GM21367 (cell line): ENCODE results near the gene RYR2.
"Not testable (repeated sequence)": the region's sequence is repeated elsewhere in the genome, so short reads cannot be mapped to it uniquely, and the experiment has no call there.

Source experiments
- ATAC-seq: cut with Tn5 transposase; IDR thresholded peaks from one replicate; pipeline ENCODE4 v1.9.1; 2021; ENCODE audit not compliant: unreplicated experiment

Gene RYR2

DNA sequence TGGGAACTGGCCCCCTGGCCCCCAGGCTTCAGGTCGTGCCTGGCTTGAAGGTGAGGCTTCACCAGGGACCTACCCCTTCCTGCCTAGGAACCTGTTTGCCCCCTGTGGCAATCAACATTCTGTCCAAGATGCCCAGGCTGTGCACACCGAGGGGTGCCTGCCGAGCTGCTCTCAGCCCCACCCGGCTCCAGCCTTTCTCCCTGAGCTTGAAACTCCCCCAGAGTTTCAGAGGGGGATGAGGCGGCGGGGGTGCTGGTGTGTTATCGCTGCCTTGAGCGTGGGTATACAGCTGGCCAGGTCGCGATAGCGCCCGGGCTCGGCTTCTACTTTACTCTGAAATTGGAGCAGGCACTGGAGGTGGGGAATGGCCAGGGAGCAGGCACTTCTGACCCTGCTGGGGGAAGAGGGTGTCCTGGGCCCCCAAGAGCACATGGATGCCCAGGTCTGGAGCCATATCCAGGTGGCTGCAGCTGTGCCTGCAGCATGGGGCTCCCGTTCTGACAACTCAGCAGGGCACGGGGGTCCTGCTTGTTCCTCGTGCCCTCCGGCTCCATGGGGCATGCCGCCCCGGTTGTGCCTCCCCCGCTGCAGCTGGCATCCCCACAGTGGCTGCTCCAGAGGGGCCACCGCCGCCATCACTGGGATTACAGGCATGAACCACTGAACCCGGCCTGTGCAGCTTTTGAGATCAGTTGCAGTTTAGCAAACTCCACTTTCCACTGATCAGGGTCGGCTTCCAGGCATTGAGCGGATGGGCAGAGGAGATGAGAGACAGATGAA, 29.8 kb downstream of the RYR2 start:
- ATAC-seq: no peak

DNA sequence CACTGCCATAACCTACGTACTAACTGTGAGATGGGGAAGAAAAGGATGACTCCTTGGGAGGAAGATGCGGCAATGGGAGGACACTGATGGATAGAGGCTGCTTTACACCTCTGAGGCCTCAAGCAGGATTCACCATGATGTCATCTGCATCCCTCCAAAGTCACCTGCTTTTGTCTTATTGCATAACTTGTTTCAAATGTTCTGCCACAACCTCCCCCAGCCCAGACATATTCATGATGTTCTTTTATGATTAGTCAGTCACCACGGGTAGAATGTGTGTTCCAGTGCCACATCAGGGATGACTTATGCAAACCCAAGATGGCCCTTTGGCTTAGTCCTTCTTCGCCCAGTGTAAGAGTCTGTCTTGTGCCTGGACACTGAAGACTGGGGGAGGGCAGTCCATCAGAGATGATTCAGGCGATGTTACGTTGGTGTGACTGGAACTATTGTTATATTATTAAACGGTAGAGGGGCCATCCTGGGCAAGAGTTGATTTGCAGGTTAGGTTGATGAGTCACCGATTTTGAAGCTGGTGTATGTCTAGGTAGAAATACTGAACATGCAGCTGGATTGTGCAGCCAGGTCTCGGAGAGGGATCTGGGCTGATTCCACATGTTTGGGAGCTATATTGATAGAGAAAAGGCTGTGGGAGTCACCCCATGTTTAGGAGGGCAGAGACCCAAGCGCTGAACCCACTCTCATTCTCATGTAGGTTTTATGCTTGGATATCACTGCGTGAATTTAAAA, 32.6 kb downstream of the RYR2 start:
- ATAC-seq: no peak

DNA sequence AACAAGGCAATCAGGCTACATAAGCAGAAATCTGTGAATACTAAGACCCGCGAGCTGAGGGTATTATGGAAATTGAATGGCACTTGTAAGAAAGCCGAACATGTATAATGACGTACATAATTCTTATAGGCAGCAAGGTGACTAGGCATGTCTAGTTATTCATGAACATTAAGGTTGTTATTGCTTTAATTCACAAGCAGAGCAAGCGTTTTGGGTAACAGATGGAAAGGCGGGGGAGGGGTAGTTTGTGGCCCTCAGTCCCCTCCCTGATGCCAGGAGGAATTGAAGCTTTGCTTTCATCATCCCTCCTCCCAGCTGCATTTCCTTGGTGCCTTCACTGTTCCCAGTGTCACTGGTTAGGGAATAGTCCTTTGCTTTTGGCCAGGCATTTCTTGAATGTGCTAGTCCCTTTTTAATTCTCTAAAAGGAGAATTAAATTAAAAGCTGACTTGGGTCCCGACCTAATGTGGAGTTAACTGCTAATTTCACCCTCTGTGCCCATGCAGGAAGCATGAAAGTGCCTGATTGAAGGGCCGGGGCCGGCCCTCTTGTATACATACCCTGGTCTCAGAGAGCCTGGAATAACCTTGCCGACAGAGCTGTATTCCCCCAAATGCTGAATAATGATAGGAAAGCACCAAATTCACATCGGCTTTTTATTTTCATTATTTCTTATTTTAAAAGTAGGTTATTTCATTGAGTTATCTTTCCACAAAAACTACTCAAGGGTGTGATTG, 42.5 kb downstream of the RYR2 start:
- no peak for ATAC-seq

DNA sequence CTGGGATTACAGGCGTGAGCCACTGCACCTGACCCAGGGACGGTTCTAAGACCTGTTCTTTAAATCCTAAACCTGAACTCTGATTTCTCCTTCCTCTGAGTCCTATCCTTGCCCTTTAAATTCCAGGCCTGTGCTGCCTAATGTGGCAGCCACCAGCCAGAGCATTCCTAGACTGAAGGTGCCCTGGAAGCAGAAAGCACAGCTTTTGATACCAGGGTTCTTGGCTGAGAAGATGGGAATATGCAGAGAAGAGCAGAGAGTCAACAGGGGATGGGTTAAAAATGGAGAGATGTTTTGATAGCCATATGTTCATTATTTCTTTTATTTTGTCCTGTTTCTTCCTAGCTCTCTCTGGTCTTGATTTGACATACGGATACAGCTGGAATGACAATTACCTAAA, 49.7 kb downstream of the RYR2 start:
- no peak for ATAC-seq

DNA sequence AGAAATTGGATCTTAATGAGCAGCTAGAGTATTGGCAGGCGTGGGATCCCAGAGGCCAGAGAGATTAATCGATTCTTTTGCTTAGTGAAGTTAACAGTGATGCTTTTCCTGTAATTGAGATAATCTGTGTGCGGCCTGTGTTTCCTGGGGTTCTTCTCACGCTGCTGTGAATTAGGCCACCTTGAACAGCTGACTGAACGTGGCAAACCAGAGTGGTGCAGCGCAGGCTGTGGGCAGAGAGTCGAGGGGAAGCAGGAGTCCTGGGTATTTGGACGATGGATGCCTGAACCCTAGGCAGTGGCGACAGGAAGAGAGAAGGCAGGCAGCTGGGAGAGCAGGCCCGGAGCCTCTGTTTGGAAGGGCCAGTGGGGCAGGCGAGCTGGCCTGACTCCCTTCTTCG, 51.7 kb downstream of the RYR2 start:
- no peak for ATAC-seq

DNA sequence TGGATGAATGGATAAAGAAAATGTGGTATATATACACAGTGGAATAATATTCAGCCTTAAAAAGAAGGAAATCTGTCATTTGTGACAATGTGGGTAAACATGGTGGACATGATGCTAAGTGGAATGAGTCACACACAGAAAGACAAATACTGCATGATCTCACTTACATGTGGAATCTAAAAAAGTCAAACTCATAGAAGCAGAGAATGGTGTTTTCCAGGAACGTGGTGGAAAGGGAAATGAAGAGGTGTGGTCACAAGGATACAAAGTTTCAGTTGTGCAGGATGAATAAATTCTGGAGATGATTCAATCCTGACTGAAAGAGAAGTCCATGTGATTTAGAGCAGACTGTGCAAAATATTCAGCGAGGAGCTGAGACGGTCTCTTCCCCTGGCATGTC, 56.6 kb downstream of the RYR2 start:
- ATAC-seq: no peak

DNA sequence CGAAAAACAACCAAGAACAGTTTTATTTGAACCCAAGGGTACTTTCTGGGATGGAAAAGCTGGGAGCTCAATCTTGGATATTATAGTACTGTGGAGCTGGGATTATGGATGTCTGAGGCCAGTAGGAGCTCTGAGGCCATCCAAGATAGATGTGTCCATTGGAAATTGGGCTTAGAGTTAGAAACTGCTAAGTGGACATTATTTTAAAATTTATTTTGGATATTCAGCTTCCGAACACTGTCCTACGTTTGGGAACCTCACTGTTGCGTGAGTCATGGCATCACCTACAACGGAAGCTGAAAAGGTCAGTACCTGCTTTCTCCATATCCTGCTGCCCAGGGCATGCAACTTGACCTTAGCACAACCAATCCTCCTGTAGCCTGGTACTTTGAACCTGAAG, 61.0 kb downstream of the RYR2 start:
- no peak for ATAC-seq

DNA sequence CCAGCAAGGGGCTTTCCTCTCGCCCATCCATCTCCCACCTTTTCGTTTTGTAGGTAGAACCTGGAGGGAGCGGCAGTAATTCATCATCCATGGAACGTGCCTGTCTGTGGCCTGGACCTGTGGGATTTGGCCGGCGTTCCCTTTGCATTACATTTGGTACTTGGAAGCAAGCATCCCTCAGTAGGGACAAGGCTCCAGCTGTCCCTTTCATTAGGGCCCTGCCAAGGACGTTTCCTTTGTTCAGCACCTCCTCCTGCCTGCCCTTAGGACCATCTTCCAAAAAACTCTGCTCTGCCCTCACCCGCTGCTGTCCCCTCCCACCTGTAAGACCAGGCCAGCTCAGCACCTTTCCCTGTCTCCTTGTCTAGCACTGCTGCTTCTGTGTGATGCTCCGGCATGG, 62.1 kb downstream of the RYR2 start:
- no peak for ATAC-seq

DNA sequence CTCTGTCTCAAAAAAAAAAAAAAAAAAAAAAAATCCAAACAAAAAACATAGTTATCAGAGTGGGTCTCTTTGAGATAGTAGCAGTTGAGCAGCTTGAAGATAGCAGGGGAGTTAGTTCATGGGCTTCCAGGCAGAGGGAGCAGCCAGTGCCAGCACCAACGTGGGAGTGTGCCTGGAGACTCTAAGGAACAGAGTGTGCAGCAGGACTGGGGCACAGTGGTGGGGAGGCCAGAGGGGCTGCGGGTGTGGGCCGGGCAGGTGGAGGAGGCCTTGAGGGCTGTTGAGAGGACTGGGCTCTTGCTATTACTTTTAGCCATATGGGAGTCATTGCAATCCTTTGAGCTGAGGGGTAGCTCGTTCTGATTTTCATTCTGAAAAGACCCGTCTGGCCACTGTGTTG, 63.8 kb downstream of the RYR2 start:
- no peak for ATAC-seq

DNA sequence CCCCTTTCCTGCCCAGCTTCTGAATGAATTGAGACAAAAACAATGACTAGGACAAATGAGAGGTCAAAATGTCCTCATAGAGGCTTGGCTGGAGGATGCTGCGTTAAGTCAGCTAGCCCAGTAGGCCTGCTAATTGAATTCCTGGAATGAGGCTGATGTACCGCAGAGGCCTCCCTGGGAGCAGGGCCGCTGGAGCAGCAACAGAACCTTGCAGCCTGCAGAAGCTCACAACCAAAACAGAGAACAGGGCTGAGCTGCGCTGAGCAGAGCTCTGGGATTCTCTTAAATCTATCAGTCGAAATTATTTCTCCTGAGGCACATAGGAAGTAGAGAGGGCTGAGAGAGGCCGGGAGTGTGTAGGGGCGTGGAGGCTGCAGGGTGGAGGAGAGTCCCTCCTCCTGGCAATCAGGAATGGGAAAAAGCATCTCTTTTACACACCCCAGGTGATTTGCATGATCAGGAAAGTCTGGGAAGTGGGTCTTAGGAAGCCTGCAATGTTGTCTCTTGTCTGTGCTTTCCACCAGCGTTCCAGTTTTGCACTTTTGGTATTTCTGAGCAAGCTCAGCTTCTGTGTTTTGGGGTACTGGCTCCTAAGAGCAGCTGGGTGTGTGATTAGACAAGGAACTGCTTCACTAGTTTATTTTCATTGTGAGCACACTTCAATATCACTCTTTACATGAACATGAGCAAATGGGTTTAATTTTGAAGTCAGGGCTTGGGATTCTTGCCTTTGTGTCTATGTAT, 66.5 kb downstream of the RYR2 start:
- ATAC-seq: no peak

DNA sequence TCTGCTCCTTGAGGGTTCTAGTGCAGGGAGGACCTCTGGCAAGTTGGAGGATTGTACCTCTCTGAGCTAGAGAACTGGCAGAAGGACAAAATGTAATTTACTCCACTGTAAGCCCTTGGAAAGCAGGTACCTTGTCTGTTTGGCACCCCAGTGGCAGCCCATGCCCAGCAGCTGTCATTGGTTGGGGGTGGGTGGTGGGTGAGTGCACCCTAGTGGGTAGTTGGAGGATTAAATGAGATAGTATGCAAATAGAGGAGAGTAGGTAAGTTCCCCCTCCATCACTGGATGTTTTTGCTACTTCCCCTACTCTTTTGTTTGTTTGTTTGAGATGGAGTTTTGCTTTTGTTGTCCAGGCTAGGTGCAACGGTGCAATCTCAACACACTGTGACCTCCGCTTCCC, 69.8 kb downstream of the RYR2 start:
- no peak for ATAC-seq

DNA sequence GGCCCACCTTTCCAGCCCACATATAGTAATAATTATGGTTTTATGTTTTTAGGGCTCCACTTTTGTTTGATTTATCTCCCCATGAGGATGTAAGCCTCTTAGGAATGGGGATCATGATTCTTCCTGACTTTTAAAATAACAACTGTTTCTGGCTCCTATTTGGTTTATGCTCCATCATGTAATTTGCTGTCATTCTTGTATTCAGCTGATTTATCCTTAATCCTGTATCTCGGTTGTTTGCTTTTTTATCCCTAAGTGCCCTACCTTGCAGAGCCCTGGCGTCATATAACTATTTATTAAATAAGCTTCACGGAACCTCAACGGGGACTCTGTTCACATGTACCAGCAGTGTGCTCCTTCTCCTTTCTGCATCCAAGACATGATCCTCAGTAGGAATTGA, 70.7 kb downstream of the RYR2 start:
- no peak for ATAC-seq

DNA sequence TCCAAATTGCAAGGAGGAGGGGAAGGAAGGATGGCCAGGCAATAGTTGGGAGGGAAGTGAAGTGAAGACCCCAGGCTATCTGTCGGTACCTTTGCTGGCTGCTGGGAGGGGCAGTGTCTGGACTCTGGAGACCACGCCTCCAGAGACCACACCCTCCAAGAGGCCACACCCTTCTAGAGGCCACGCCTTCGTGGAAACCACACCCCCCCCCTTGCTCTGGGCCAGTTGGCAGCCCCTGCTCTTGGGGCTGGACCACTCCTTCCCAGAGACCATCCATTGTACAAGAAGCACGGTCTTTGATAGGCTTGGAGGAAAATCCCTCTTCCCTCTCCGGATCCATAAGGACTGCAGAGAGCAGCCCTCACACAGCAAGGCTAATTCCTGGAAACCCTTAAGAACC, 73.1 kb downstream of the RYR2 start:
- ATAC-seq: no peak

DNA sequence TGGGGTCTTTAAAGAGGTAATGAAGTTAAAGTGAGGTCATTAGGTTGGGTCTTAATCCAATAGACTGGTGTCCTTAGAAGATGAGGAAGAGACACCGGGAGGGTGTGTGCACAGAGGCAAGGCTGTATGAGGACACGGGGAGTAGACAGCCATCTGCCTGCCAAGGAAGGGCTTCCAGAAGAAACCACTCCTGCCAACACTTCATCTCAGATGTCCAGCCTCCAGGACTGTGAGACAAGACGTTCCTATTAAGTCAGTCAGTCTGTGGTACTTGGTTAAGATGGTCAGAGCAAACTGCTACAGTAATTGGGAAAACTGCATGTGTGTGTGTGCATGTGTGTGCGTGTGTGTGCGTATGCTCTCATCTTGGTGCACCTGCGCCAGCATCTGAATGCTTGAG, 77.1 kb downstream of the RYR2 start:
- no peak for ATAC-seq

DNA sequence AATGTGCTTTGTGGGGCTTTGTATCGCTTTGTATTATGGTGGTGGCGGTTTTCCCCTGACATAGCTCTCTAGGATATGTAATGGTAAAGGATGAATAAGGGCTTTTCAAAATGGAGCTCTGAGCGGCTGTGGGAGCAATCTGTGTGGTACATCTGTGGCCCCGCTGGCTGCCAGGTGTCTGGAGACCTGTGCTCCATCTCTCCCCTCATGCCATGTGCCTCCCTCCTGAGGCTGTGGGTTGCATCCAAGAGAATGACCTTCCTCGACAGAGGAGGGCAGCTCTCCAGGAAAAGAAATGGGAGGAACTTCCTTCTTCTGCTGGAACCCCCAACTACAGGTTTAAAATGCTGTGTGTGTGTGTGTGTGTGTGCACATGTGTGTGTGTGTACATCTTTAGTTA, 78.7 kb downstream of the RYR2 start:
- ATAC-seq: no peak

DNA sequence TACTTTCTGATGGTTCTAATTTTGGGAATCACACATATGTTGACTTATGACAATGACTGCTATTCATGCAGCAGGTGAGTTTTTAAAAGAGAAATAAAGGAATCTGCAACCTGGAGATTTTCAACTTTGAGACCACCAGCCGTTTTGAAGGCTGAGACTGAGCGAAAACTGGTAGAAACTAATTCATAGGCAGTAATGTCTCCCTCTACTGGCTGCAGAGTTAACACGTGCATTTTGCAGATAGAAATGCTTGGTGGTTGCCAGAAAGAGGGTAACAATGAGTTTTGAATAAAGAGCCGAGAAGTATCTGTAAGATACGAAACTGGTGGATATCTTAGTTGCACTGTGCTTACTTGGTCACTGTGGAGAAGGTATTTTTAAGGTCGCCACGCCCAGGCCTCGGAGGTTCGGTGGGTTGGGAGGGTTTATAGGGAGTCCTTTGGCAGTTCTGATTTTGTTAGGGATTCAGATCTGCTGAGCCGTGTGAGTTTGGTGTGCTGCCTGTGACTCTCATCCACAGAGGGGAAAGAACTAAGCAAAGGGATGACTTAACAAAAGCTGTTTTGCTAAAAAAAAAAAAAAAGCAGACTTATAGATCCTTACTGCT, 83.0 kb downstream of the RYR2 start:
- no peak for ATAC-seq

DNA sequence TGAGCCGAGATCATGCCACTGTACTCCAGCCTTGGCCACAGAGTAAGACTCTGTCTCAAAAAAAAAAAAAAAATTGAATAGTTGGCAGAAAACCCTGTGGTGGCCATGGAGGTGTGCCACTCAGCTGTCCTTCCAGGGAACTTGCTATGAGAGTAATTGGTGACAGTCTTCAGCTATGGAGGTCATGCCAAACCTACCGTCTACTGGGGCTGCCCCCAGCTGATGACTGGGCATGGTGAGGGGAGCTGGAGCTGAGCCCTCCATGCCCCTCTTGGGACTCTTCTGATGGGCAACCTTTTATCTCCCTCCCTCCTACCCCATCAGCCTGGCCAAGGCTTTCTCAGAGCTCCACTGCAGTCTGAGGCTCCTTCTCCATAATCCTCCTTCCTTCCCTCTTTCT, 84.2 kb downstream of the RYR2 start:
- no peak for ATAC-seq

DNA sequence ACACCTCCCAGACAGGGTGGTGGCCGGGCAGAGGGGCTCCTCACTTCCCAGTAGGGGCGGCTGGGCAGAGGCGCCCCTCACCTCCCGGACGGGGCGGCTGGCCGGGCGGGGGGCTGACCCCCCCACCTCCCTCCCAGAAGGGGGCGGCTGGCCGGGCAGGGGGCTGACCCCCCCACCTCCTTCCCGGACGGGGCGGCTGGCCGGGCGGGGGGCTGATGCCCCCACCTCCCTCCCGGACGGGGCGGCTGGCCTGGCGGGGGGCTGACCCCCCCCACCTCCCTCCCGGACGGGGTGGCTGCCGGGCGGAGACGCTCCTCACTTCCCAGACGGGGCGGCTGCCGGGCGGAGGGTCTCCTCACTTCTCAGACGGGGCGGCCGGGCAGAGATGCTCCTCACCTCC, 85.3 kb downstream of the RYR2 start:
- not testable (repeated sequence) for ATAC-seq

DNA sequence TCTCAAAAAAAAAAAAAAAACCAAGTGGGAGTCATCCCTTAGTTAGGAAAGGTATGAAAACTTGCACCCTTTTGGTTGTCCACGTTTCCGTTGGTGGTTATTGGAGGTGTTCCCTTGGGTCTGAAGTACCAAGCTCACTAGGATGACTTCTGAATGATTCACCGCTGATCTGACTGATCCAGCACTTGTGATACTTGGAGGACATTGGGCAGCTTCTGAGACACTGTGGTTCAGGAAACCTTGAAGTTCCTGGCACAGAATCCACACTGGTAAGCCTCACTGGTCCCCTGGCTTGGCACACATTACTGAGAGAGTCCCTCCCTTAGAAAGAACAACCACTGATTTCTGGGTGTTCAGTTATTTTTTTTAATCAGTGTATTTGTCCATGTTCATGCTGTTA, 91.9 kb downstream of the RYR2 start:
- ATAC-seq: no peak

DNA sequence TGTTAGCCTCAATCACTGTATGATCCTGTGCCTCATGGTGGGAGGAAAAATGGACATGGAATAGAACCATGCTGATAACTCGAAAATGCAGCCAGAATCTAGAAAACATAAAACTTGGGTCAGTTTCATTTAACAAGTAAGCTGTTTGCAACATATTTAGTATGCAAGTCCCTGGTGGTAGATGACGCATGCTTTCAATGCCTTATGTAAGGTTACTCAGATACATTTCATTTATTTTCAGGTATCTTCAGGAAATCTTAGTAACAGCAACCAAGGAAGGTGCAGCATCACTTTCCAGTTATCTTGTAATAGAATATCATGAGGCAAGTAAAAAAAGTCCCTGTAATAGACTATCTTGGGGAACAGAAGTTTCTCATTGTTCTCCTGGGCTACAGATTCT, 92.9 kb downstream of the RYR2 start:
- ATAC-seq: no peak

DNA sequence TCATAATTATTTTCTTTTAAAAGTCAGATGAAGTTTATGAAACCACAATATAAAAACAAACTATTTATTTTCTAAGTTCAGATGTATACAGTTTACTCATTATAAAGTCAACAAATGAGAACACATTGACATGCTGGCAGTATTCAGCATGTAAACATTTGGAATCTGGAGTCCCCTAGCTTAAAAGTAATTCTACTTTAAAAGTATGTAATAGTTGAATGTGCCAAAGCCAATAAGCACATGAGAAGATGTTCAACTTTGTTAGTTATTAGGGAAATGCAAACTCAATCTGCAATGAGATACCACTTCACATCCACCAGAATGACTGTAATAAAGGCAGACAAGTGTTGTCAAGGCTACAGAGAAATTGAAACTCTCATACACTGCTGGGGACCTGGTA, 96.6 kb downstream of the RYR2 start:
- no peak for ATAC-seq
